ENCODE results near the gene IER2.
"Not testable (repeated sequence)": the region's sequence is repeated elsewhere in the genome, so short reads cannot be mapped to it uniquely, and the experiment has no call there.

DNA sequence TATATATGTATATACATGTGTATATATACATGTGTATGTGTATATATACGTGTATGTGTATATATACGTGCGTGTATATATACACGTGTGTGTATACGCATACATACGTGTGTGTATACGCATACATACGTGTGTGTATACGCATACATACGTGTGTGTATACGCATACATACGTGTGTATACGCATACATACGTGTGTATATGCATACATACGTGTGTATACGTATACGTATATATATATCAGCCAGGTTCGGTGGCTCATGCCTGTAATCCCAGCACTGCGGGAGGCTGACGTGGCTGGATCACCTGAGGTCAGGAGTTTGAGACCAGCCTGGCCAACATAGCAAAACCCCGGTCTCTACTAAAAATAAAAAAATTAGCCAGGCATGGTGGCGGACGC is 34.7 kb downstream of the IER2 start:
- not testable (repeated sequence) for TF ChIP-seq CTCF (conservative IDR thresholded peaks at IDR 0.05; ENCODE audit: low read depth, low read length); EZH2 (IDR thresholded peaks at IDR 0.05; ENCODE audit: borderline replicate concordance, low read depth, low read length, poor library complexity, severe bottlenecking)
